Muscle layer of duodenum (tissue), 2 donors: ENCODE data around the gene USP22.

Experiments
- H3K27ac ChIP-seq: one replicate; pipeline ENCODE4 v1.7.0; 2013; ENCODE audit warnings: mild to moderate bottlenecking, low read length
- H3K27me3 ChIP-seq: one replicate; pipeline ENCODE4 v1.7.0; 2013; ENCODE audit warnings: low read depth, mild to moderate bottlenecking, control low read depth, low read length
- H3K36me3 ChIP-seq, 2 donors: one replicate each; pipeline ENCODE4 v1.7.0; 2013; ENCODE audit warnings: low read length in 2 of 2, control low read depth in 1 of 2, mild to moderate bottlenecking in 1 of 2; ENCODE audit not compliant: insufficient read depth in 2 of 2, control insufficient read depth in 1 of 2
- H3K4me1 ChIP-seq, 2 donors: one replicate each; pipeline ENCODE4 v1.7.0; 2013; ENCODE audit warnings: low read length in 2 of 2, mild to moderate bottlenecking in 2 of 2, control low read depth in 1 of 2, moderate library complexity in 1 of 2; ENCODE audit not compliant: insufficient read depth in 2 of 2, control insufficient read depth in 1 of 2
- H3K4me3 ChIP-seq, 2 donors: one replicate each; pipeline ENCODE4 v1.7.0; 2013; ENCODE audit warnings: low read length in 2 of 2, low read depth in 1 of 2, mild to moderate bottlenecking in 1 of 2
- H3K9me3 ChIP-seq, 2 donors: one replicate each; pipeline ENCODE4 v1.7.0; 2013; ENCODE audit warnings: low read length in 2 of 2, control low read depth in 1 of 2, mild to moderate bottlenecking in 1 of 2; ENCODE audit not compliant: control insufficient read depth in 1 of 2
- donor health status: healthy.

USP22 gene

DNA sequence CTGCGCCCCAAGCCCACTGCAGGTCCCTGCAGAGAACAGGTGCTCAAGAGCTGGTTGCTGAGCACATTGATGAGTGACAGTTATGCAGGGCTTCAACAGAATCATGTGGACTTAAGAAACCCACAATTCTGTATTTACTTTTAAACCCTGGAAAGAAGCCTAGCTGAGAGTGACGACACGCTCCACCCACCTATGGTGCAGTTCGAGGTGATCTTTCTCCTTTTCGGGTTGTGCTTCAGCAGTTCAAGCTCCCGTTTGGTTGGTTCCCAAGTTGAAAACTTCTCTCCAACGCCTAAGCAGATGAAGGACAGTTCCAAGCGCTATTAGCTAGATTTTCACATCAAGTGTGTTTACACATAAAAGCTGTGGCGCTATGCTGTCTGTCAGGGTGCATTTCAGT is 23.9 kb downstream of the USP22 start:
- no peaks in the 10 kb centered on the region for H3K27me3 ChIP-seq
- H3K9me3 ChIP-seq, result no peaks in the 10 kb centered on the region
- H3K27ac ChIP-seq, result no peak overlapping the region
- H3K4me1 ChIP-seq, result peaks cover 2 to 42% of the 10 kb centered on the region in 2 donors
- H3K36me3 ChIP-seq, result peaks cover 72 to 81% of the 10 kb centered on the region in 2 donors
- H3K4me3 ChIP-seq, result no peak overlapping the region

DNA sequence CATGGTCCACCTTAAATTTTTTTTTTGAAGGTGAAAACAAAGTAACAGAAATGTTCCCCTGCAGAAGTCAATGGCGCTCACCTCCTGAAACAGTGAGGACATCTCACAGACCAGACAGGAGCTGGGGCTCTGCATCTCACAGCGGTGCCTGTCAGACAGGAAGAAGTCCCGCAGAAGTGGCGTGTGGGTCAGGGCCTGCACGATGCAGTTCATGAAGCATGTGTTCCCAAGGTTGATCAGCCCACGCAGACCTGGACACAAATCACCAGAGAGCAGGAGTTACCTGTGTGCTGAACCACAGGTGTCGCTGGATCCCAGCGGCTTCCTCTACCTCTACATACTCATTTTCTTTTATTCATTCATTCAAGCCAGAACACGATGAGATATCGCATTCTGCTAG is 24.9 kb downstream of the USP22 start:
- H3K36me3 ChIP-seq, result peaks cover 73 to 84% of the 10 kb centered on the region in 2 donors
- no peaks in the 10 kb centered on the region for H3K9me3 ChIP-seq
- H3K27me3 ChIP-seq, result no peaks in the 10 kb centered on the region
- H3K4me1 ChIP-seq, result peaks cover 0 to 36% of the 10 kb centered on the region in 2 donors
- no peak overlapping the region for H3K4me3 ChIP-seq
- no peak overlapping the region for H3K27ac ChIP-seq

- Histone ChIP-seq H3K4me3 (no peak overlapping the region), H3K27me3 (no peaks in the 10 kb centered on the region), H3K36me3 (peaks cover 77 to 90% of the 10 kb centered on the region in 2 donors), H3K27ac (no peak overlapping the region), H3K9me3 (no peaks in the 10 kb centered on the region), H3K4me1 (peaks cover 0 to 38% of the 10 kb centered on the region in 2 donors)
Observed at GRCh38 chr17:21017256-21017655, 25.6 kb downstream of the USP22 start.

DNA sequence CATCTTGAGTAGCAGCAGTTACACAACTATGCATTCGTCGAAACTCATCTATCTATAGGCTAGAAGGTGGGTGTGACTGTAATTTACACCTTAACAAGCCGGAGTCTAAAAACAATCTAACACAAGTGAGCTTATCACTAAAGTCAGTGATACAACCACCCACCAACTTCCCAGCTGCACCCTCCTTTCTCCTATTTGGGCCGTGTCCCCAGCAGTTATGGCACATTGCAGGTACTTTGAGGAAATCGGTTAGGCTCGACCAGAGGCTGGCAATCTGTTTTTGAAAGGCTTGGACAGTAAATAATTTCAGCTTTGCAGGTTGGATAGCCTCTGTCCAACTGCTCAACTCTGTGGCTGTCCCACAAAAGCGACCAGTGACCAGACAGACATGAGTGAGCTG is 26.0 kb downstream of the USP22 start:
- no peaks in the 10 kb centered on the region for H3K27me3 ChIP-seq
- H3K9me3 ChIP-seq, result no peaks in the 10 kb centered on the region
- no peak overlapping the region for H3K27ac ChIP-seq
- no peak overlapping the region for H3K4me3 ChIP-seq
- H3K36me3 ChIP-seq, result peaks cover 80 to 93% of the 10 kb centered on the region in 2 donors
- peaks cover 0 to 38% of the 10 kb centered on the region in 2 donors for H3K4me1 ChIP-seq

GRCh38 chr17:21015564-21015963 is 27.2 kb downstream of the USP22 start:
- Histone ChIP-seq H3K27me3 (no peaks in the 10 kb centered on the region), H3K36me3 (peaks cover 80 to 90% of the 10 kb centered on the region in 2 donors), H3K4me3 (no peak overlapping the region), H3K9me3 (no peaks in the 10 kb centered on the region), H3K27ac (no peak overlapping the region), H3K4me1 (peaks cover 0 to 30% of the 10 kb centered on the region in 2 donors)

- no peak overlapping the region for H3K27ac ChIP-seq
- H3K36me3 ChIP-seq, result peaks cover 83 to 86% of the 10 kb centered on the region in 2 donors
Observed at GRCh38 chr17:21014498-21014897, 28.3 kb downstream of the USP22 start.

GRCh38 chr17:21013983-21014382 is 28.8 kb downstream of the USP22 start:
- Histone ChIP-seq H3K36me3 (peaks cover 83 to 86% of the 10 kb centered on the region in 2 donors), H3K4me1 (peaks cover 0 to 14% of the 10 kb centered on the region in 2 donors), H3K27ac (no peak overlapping the region), H3K27me3 (no peaks in the 10 kb centered on the region), H3K9me3 (no peaks in the 10 kb centered on the region), H3K4me3 (no peak overlapping the region)

More at GRCh38 chr17:21014498-21014897, 28.3 kb downstream of the USP22 start:
- H3K9me3 ChIP-seq, result no peaks in the 10 kb centered on the region
- no peak overlapping the region for H3K4me3 ChIP-seq
- no peaks in the 10 kb centered on the region for H3K27me3 ChIP-seq
- H3K4me1 ChIP-seq, result peaks cover 0 to 19% of the 10 kb centered on the region in 2 donors

DNA sequence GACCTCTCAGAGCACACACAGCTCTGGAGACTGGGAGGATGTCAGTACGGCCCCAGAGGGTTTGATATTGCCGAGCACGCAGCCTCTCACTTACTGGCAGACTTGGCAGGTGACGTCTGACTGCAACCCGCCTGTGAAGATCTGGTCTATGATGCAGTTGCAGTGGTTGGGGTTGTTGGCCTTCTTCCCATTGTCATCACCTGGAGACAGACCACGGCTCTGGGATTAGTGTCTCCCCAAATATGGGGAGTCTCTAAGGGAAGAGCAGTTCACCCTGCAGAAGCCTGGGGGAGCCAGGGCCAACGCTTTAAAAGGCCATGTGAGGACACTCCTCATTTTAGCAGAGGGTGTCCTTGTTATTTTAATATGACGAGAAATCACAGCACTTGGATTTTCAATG is 30.1 kb downstream of the USP22 start:
- Histone ChIP-seq H3K27ac (no peak overlapping the region), H3K4me1 (peaks cover 0 to 11% of the 10 kb centered on the region in 2 donors), H3K27me3 (no peaks in the 10 kb centered on the region), H3K9me3 (no peaks in the 10 kb centered on the region), H3K4me3 (no peak overlapping the region), H3K36me3 (peaks cover 80 to 87% of the 10 kb centered on the region in 2 donors)

DNA sequence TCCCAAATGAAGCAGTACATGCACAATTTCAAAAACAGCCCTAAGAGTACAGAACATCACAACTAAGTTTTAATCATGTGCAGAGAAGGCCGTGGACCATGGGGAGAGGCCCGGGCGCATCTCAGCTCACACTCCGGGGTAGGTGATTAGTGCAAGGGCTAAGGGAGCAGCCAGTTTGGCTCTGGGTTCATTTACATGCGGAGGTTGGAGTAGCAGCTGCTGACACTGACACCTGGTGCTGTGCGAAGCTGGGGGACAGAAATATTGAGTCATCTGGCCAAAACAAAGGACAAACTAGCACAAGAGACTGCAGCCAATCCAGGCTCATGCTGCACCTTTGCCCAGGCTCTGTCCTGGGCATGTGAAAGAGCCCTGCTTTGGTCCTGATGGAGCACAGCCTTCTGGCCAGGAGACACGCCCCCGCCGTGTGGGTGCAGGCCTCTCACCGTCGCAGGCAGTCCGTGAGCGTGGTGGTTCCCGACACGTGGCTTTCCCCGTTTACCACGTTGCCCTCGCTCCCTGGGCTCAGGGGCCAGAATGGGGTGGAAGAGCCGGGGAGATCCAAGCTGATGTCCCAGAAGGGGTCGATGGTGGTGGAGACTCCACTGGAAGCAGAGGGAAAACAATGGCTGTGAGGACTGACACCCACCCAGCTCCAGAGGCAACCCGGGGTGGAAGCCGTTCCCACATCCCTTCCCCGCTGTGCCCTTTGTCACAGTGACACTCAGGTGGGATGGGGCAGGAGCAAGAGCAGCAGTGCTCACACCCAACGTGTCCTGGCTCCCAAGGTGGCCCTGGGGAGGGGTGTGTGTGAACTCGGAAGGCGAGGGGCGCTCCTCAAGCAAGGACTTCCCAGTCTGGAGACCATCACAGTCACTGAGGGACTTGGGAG is 31.9 kb downstream of the USP22 start:
- Histone ChIP-seq H3K36me3 (peaks cover 77 to 87% of the 10 kb centered on the region in 2 donors), H3K27ac (no peak overlapping the region), H3K9me3 (no peaks in the 10 kb centered on the region), H3K4me1 (peaks cover 0 to 20% of the 10 kb centered on the region in 2 donors), H3K4me3 (no peak overlapping the region), H3K27me3 (no peaks in the 10 kb centered on the region)

DNA sequence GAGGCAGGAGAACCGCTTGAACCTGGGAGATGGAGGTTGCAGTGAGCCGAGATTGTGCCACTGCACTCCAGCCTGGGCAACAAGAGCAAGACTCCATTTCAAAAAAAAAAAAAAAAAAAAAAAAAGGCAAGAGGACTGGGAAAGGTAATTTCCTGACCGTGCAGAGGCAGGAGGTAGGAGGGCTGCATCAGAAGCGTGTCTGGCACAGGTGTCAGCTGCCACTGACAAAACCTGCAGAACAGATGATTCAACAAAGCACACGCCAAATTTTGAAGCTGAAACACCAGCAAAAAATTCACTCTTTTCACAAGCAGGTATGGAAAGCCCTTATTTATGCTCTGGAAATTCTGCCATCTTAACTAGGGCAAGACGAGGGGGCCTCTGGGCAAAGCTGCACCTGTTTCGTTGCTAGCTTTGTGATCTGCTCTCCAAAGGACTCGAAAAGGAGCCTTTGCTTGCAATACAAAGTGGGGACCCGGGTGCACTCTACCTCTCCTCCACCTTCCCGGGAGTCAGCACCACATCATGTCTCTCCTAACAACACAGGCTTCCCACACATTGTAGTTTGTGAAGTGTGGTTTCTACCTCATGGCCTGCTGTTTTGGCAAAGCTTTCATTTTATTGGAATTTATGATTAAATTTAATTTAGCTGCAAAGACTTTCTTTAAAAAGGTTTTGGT is 33.7 kb downstream of the USP22 start:
- Histone ChIP-seq H3K27me3 (no peaks in the 10 kb centered on the region), H3K27ac (no peak overlapping the region), H3K4me1 (peaks cover 0 to 29% of the 10 kb centered on the region in 2 donors), H3K9me3 (no peaks in the 10 kb centered on the region), H3K36me3 (peaks cover 77 to 87% of the 10 kb centered on the region in 2 donors), H3K4me3 (no peak overlapping the region)

DNA sequence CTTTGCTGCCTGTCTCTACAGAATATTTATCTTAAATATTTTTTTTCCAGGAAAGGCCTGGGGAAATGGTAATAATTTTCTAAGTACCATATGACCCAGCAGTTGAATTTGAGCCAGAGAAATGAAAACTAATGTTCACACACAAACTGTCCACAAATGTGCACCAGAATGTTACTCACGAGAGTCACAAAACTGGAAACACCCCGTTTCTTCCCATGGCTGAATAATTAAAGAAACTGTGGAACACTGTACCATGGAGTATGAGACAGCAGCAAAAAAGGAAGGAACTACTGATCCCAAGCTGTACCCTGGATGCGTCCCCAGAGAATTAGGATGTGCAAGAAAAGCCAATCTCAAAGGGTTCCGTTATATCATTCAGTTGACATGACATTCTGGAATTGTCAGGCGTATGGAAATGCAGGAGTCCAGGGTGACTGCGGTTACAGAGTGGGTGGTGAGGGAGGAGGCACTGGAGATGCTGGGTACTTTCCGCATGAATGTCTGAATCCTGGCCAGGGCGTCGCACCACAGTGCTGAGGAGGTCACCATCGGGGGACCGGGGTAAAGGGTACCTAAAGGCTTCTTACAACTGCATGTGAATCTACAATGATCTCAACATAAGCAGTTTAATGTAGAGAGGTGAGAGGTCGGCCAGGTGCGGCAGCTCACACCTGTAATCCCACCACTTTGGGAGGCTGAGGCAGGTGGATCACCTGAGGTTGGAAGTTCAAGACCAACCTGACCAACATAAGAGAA is 34.5 kb downstream of the USP22 start:
- Histone ChIP-seq H3K4me3 (no peak overlapping the region), H3K36me3 (peaks cover 81 to 92% of the 10 kb centered on the region in 2 donors), H3K27ac (peak overlapping the region; percentile 31), H3K9me3 (no peaks in the 10 kb centered on the region), H3K27me3 (no peaks in the 10 kb centered on the region), H3K4me1 (peaks cover 0 to 29% of the 10 kb centered on the region in 2 donors)
